Heart right ventricle (tissue), 16 donors: ENCODE measurements around the gene CC2D1A. TPM values are rescaled to one million over a fixed set of nuclear protein-coding genes. Genes with fewer than 3 reads are reported as not detected.
"Not testable (repeated sequence)": the region's sequence is repeated elsewhere in the genome, so short reads cannot be mapped to it uniquely, and the experiment has no call there.

Experiments
- ATAC-seq, 8 donors: fragments of 200-7000 bp; cut with Tn5 transposase; one replicate each; pipeline ENCODE4 v1.9.1; 2020; ENCODE audit warnings: mild to moderate bottlenecking in 8 of 8, moderate library complexity in 8 of 8, moderate number of reproducible peaks in 1 of 8
- DNase-seq, 2 donors: peaks; one replicate each; pipeline ENCODE4 v3.0.0-alpha.2; 2020
- H3K27ac ChIP-seq, 10 donors: fragments of 200-600 bp; sonication (generic) in 2 of 10; one replicate each; pipeline versions ENCODE4 v1.5.0 to v1.8.0; 2020 to 2022; ENCODE audit warnings: mild to moderate bottlenecking in 3 of 10
- H3K27me3 ChIP-seq, 7 donors: fragments of 200-600 bp; one replicate each; pipeline ENCODE4 v1.8.0; 2021 to 2022; ENCODE audit warnings: mild to moderate bottlenecking in 2 of 7
- H3K36me3 ChIP-seq, 9 donors: fragments of 200-600 bp; sonication (generic) in 1 of 9; one replicate each; pipeline versions ENCODE4 v1.5.0 to v1.8.0; 2020 to 2022; ENCODE audit warnings: mild to moderate bottlenecking in 2 of 9
- H3K4me1 ChIP-seq, 9 donors: fragments of 200-600 bp; sonication (generic) in 1 of 9; one replicate each; pipeline versions ENCODE4 v1.5.0 to v1.8.0; 2020 to 2022; ENCODE audit warnings: mild to moderate bottlenecking in 4 of 9
- H3K4me3 ChIP-seq, 10 donors: fragments of 200-600 bp; sonication (generic) in 2 of 10; one replicate each; pipeline versions ENCODE4 v1.5.0 to v1.8.0; 2020 to 2022; ENCODE audit warnings: mild to moderate bottlenecking in 7 of 10, moderate library complexity in 2 of 10
- H3K9me3 ChIP-seq, 11 donors: fragments of 200-600 bp in 10 of 11; sonication (generic) in 2 of 11; one replicate each; pipeline versions ENCODE4 v1.5.0 to v1.8.0; 2013 to 2022; ENCODE audit warnings: mild to moderate bottlenecking in 2 of 11, control low read depth in 1 of 11, moderate library complexity in 1 of 11
- WGBS, 2 donors: extraction: QIAGEN DNeasy Blood & Tissue Kit; methylation state at CpG; one replicate each; pipeline ENCODE4 v1.1.7; 2013; ENCODE audit warnings: inconsistent platforms in 1 of 2; 5-methylcytosine and 5-hydroxymethylcytosine counted together
- intact Hi-C, 10 donors: fragments of 100-400 bp; cut with DNase I; formaldehyde crosslinking; loops; one replicate each; pipeline versions ENCODE4 v1.11.1 to v1.14.2; 2022
- polyA plus RNA-seq, 2 donors: library from polyadenylated mRNA; stranded (reverse); fragments of 200-250 nt; gene quantifications; one replicate each; pipeline ENCODE4 v1.2.3, GENCODE V29; 2013
- total RNA-seq, 10 donors: library from RNA; stranded (reverse); fragmentation: NEBNext Ultra II Directional in 3 of 10; extraction: Animal tissue kit (Norgen Biotek cat#: 25700) in 3 of 10; gene quantifications; one replicate each; pipeline versions ENCODE4 v1.2.1 to v1.2.4, GENCODE V29; 2021 to 2023
- TF ChIP-seq, protein P1 (sequence below), 9 donors: fragments of 200-600 bp; sonication (generic) in 2 of 9; IDR thresholded peaks; one replicate each; pipeline versions ENCODE4 v1.5.0 to v1.8.0; 2021 to 2022; ENCODE audit warnings: antibody characterized with exemption in 9 of 9, mild to moderate bottlenecking in 5 of 9, moderate library complexity in 1 of 9
- donor health status: Arrhythmogenic right ventricular cardiomyopathy.
- donor health status: ischemic (EF 13 %, LVEDD 7.1; RV severe dilation, severe dysfunction).
- donor health status: healthy with polysubstance abuse.
- donor health status: DM: no; HTN: yes; CAD: no.
- donor health status: DM: no; HTN: no; CAD: no.
- donor health status: ischemic (EF 25% LVEDD 6.9; RV normal size, moderate dysfunction).
- donor health status: ischemic (EF 25% LVEDD 5.7; RV mildly dilated, moderate dysfunction).
- donor health status: healthy.
- donor health status: DM: yes; HTN: yes; CAD: no.
- donor health status: Ischemic cardiomyopathy.
- donor health status: ischemic (EF 35%, LVEDD 5.7; RV mildly dilated, moderate dysfunction).
- donor health status: nonischemic (EF 11% LVEDD 7.7; RV severe dilation, severe dysfunction).
- donor health status: DM: yes; HTN: yes; CAD: no.
- donor health status: PGD.
- donor health status: ischemic (EF 29% LVEDD 5.4; RV normal size, mild dysfunction).
- donor health status: nonischemic (EF 23%, LVEDD 6.1; RV moderate dilation, normal function).

Gene CC2D1A
- total and polyA plus RNA-seq, 12 donors: 13.2 to 49.8 (median 19.0) TPM

- intact Hi-C loops: loop anchor here in 1 of 10 donors (10.0 kb wide), 1 partner anchor 76 kb away; no protein-coding TSS in a partner anchor
- Histone ChIP-seq H3K27me3 (no peaks in the 10 kb centered on the region), H3K4me3 (no peak overlapping the region), H3K9me3 (no peaks in the 10 kb centered on the region), H3K36me3 (peaks cover 4 to 100% (median 43%) of the 10 kb centered on the region in 9 donors), H3K27ac (no peak overlapping the region), H3K4me1 (no peaks in the 10 kb centered on the region)
- ATAC-seq: no peak
- TF ChIP-seq, protein P1, sequence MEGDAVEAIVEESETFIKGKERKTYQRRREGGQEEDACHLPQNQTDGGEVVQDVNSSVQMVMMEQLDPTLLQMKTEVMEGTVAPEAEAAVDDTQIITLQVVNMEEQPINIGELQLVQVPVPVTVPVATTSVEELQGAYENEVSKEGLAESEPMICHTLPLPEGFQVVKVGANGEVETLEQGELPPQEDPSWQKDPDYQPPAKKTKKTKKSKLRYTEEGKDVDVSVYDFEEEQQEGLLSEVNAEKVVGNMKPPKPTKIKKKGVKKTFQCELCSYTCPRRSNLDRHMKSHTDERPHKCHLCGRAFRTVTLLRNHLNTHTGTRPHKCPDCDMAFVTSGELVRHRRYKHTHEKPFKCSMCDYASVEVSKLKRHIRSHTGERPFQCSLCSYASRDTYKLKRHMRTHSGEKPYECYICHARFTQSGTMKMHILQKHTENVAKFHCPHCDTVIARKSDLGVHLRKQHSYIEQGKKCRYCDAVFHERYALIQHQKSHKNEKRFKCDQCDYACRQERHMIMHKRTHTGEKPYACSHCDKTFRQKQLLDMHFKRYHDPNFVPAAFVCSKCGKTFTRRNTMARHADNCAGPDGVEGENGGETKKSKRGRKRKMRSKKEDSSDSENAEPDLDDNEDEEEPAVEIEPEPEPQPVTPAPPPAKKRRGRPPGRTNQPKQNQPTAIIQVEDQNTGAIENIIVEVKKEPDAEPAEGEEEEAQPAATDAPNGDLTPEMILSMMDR (IDR thresholded peaks at IDR 0.05): no peak
- no peak for DNase-seq
- WGBS, 2 donors: 95 to 96% methylated on average over 22 of the region's 22 CpGs
Observed at GRCh38 chr19:13968383-13968935, 62.5 kb downstream of the CC2D1A start.

DNA sequence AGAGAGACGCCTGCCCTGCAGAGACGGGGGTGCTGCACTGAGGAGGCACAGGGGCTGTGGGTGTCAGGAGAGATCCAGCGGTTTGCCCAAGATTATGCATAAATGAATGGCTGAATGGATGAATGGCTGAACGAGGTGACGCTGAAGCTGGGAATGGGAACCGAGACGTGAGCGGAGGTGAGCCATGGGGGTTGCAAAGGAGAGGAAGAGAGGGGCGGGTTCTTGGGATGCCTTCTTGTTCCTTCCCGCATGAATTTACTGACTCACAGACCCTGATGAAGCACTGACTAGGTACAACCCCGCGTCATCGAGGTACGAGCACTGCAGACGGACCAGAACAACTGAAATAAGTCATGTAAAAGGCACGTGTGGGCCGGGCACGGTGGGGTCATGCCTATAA is 63.0 kb downstream of the CC2D1A start:
- Histone ChIP-seq H3K27ac (no peak overlapping the region), H3K9me3 (no peaks in the 10 kb centered on the region), H3K36me3 (peaks cover 4 to 100% (median 43%) of the 10 kb centered on the region in 9 donors), H3K27me3 (no peaks in the 10 kb centered on the region), H3K4me1 (no peaks in the 10 kb centered on the region), H3K4me3 (no peak overlapping the region)
- TF ChIP-seq, protein P1 (IDR thresholded peaks at IDR 0.05): no peak
- WGBS, 2 donors: 93 to 94% methylated on average over 18 of the region's 18 CpGs
- DNase-seq (no peak), ATAC-seq (no peak)
- intact Hi-C loops: loop anchor here in 1 of 10 donors (10.0 kb wide), 1 partner anchor 76 kb away; no protein-coding TSS in a partner anchor

DNA sequence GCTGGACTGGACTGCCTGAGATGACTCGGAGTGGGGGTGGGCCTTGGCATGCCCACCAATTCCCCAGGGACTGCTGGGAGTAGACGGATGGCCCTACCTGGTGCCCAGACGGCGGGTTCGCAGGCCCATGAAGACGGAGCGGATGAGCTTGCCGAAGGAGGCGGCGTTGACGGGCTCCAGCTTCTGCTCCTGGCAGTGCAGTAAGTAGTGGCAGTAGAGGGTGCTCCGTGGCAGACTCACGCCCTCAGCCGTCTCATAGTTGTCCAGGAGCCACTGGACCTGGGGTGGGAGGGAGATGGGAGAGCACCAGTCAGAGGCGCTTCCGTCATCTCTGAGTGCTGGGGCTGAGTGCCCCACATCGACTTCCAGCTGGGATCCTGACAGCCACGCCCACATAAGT is 63.9 kb downstream of the CC2D1A start:
- 90 to 92% methylated on average over 18 of the region's 18 CpGs for WGBS, 2 donors
- DNase-seq: no peak

GRCh38 chr19:13971868-13972267 is 65.9 kb downstream of the CC2D1A start:
- H3K4me3 ChIP-seq, H3K27ac ChIP-seq, ATAC-seq, intact Hi-C loops, H3K27me3 ChIP-seq, DNase-seq, H3K9me3 ChIP-seq: not testable (repeated sequence)
- peaks cover 4 to 97% (median 22%) of the 10 kb centered on the region in 9 donors for H3K36me3 ChIP-seq
- peaks cover 0 to 19% (median 2%) of the 10 kb centered on the region in 9 donors for H3K4me1 ChIP-seq
- WGBS, 2 donors: 88 to 91% methylated on average over 15 of the region's 15 CpGs

More for the DNA sequence above, 63.9 kb downstream of the CC2D1A start:
- no peak overlapping the region for H3K4me3 ChIP-seq
- H3K9me3 ChIP-seq: no peaks in the 10 kb centered on the region
- H3K36me3 ChIP-seq: peaks cover 4 to 99% (median 40%) of the 10 kb centered on the region in 9 donors
- no peak overlapping the region for H3K27ac ChIP-seq
- intact Hi-C loops: loop anchor here in 1 of 10 donors (10.0 kb wide), 1 partner anchor 75 kb away; no protein-coding TSS in a partner anchor
- TF ChIP-seq, protein P1 (IDR thresholded peaks at IDR 0.05): no peak
- H3K4me1 ChIP-seq: peaks cover 0 to under 1% (median 0%) of the 10 kb centered on the region in 9 donors
- no peak for ATAC-seq
- H3K27me3 ChIP-seq: no peaks in the 10 kb centered on the region
